ENCODE data around the gene VGLL1.

Gene VGLL1

GRCh38 chrX:136549226-136549625 is 17.2 kb downstream of the VGLL1 start:
- DNase-seq (ENCODE audit: insufficient read length, low spot score): no peak
- no peak for FAIRE-seq

- FAIRE-seq (no peak), DNase-seq (ENCODE audit: insufficient read length, low spot score) (no peak)
Observed at GRCh38 chrX:136551410-136551809, 19.4 kb downstream of the VGLL1 start.

- FAIRE-seq: no peak
- DNase-seq (ENCODE audit: insufficient read length, low spot score): no peak
Observed at GRCh38 chrX:136555694-136556093, 23.7 kb downstream of the VGLL1 start.

- DNase-seq (ENCODE audit: insufficient read length, low spot score) (no peak), FAIRE-seq (no peak)
Observed at GRCh38 chrX:136572030-136572429, 40.0 kb downstream of the VGLL1 start.

- FAIRE-seq: no peak
- no peak for DNase-seq (ENCODE audit: insufficient read length, low spot score)
Observed at GRCh38 chrX:136574548-136574947, 42.5 kb downstream of the VGLL1 start.

GRCh38 chrX:136577552-136577951 is 45.5 kb downstream of the VGLL1 start:
- FAIRE-seq: no peak
- peak; percentile 5 for DNase-seq (ENCODE audit: insufficient read length, low spot score)

- no peak for DNase-seq (ENCODE audit: insufficient read length, low spot score)
- FAIRE-seq: no peak
Observed at GRCh38 chrX:136580316-136580715, 48.3 kb downstream of the VGLL1 start.

- FAIRE-seq (no peak), DNase-seq (ENCODE audit: insufficient read length, low spot score) (no peak)
Observed at GRCh38 chrX:136582624-136583023, 50.6 kb downstream of the VGLL1 start.

- no peak for DNase-seq (ENCODE audit: insufficient read length, low spot score)
Observed at GRCh38 chrX:136584545-136584944, 52.5 kb downstream of the VGLL1 start.

GRCh38 chrX:136585262-136585661 is 53.2 kb downstream of the VGLL1 start:
- FAIRE-seq: no peak
- no peak for DNase-seq (ENCODE audit: insufficient read length, low spot score)

More at GRCh38 chrX:136584545-136584944, 52.5 kb downstream of the VGLL1 start:
- no peak for FAIRE-seq

GRCh38 chrX:136585960-136586359 is 53.9 kb downstream of the VGLL1 start:
- DNase-seq (ENCODE audit: insufficient read length, low spot score): no peak
- FAIRE-seq: no peak

- no peak for DNase-seq (ENCODE audit: insufficient read length, low spot score)
- no peak for FAIRE-seq
Observed at GRCh38 chrX:136586386-136586785, 54.4 kb downstream of the VGLL1 start.

GRCh38 chrX:136587532-136587931 is 55.5 kb downstream of the VGLL1 start:
- FAIRE-seq: no peak
- DNase-seq (ENCODE audit: insufficient read length, low spot score): no peak

GRCh38 chrX:136588036-136588435 is 56.0 kb downstream of the VGLL1 start:
- DNase-seq (ENCODE audit: insufficient read length, low spot score) (no peak), FAIRE-seq (no peak)

- no peak for FAIRE-seq
- DNase-seq (ENCODE audit: insufficient read length, low spot score): peak; percentile 1
Observed at GRCh38 chrX:136589966-136590365, 58.0 kb downstream of the VGLL1 start.

GRCh38 chrX:136597356-136597755 is 65.3 kb downstream of the VGLL1 start:
- DNase-seq (ENCODE audit: insufficient read length, low spot score) (no peak), FAIRE-seq (no peak)

GRCh38 chrX:136597954-136598353 is 65.9 kb downstream of the VGLL1 start:
- no peak for FAIRE-seq
- no peak for DNase-seq (ENCODE audit: insufficient read length, low spot score)

GRCh38 chrX:136598631-136599030 is 66.6 kb downstream of the VGLL1 start:
- FAIRE-seq: no peak
- DNase-seq (ENCODE audit: insufficient read length, low spot score): no peak

GRCh38 chrX:136600059-136600458 is 68.0 kb downstream of the VGLL1 start:
- FAIRE-seq (no peak), DNase-seq (ENCODE audit: insufficient read length, low spot score) (no peak)
